ENCODE data around the gene SGCG. TPM values are rescaled to one million over a fixed set of nuclear protein-coding genes. Genes with fewer than 3 reads are reported as not detected.

SGCG gene
- total RNA-seq, 1 donor from 2014 or later, result not detected

DNA sequence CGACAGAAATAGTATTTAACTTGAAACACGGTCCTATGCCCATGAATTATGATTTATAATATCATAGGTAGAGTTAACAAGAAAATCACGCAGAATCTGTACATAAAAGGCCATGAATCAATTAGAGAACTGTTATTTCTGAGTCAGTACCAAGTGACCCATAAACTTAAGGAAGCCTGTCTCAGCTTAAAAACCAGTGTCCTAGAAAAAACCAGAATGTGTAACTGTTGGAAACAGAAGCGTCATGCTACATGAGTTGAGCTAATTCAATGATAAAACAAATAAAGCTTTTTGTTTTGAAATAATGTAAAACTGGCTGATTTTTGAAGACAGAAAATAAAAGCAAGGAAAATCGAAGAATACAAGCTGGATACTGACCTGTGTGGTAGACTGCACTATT is 34.8 kb upstream of the SGCG start:
- Histone ChIP-seq H3K27ac (no peak overlapping the region), H3K27me3 (no peaks in the 10 kb centered on the region), H3K4me1 (no peaks in the 10 kb centered on the region), H3K4me3 (no peak overlapping the region), H3K36me3 (no peaks in the 10 kb centered on the region), H3K9me3 (no peaks in the 10 kb centered on the region)
- no peak for DNase-seq (ENCODE audit: extremely low spot score in 2 of 2)
- intact Hi-C loops (cut with DNase I), result no loop called here
- TF ChIP-seq CTCF (IDR thresholded peaks at IDR 0.05), result no peak
- TF ChIP-seq POLR2AphosphoS5 (IDR thresholded peaks at IDR 0.05; ENCODE audit: insufficient read depth in 1 of 2, low read depth in 1 of 2), result no peak
- TF ChIP-seq POLR2A (IDR thresholded peaks at IDR 0.05), result no peak

GRCh38 chr13:23146811-23147625 is 33.8 kb upstream of the SGCG start:
- intact Hi-C loops (cut with DNase I), result no loop called here
- Histone ChIP-seq H3K36me3 (no peaks in the 10 kb centered on the region), H3K9me3 (no peaks in the 10 kb centered on the region), H3K27me3 (no peaks in the 10 kb centered on the region), H3K4me1 (no peaks in the 10 kb centered on the region), H3K27ac (no peak overlapping the region), H3K4me3 (no peak overlapping the region)
- no peak for TF ChIP-seq CTCF (IDR thresholded peaks at IDR 0.05)
- no peak for TF ChIP-seq POLR2A (IDR thresholded peaks at IDR 0.05)
- TF ChIP-seq POLR2AphosphoS5 (IDR thresholded peaks at IDR 0.05; ENCODE audit: insufficient read depth in 1 of 2, low read depth in 1 of 2), result no peak
- DNase-seq (ENCODE audit: extremely low spot score in 2 of 2), result no peak

GRCh38 chr13:23147827-23148226 is 33.0 kb upstream of the SGCG start:
- H3K4me3 ChIP-seq, result no peak overlapping the region
- no peaks in the 10 kb centered on the region for H3K36me3 ChIP-seq
- TF ChIP-seq CTCF (IDR thresholded peaks at IDR 0.05) (no peak), POLR2A (IDR thresholded peaks at IDR 0.05) (no peak), POLR2AphosphoS5 (IDR thresholded peaks at IDR 0.05; ENCODE audit: insufficient read depth in 1 of 2, low read depth in 1 of 2) (no peak)
- no peak overlapping the region for H3K27ac ChIP-seq
- no peaks in the 10 kb centered on the region for H3K4me1 ChIP-seq
- H3K9me3 ChIP-seq, result no peaks in the 10 kb centered on the region
- intact Hi-C loops (cut with DNase I), result no loop called here
- DNase-seq (ENCODE audit: extremely low spot score in 2 of 2), result no peak
- no peaks in the 10 kb centered on the region for H3K27me3 ChIP-seq

DNA sequence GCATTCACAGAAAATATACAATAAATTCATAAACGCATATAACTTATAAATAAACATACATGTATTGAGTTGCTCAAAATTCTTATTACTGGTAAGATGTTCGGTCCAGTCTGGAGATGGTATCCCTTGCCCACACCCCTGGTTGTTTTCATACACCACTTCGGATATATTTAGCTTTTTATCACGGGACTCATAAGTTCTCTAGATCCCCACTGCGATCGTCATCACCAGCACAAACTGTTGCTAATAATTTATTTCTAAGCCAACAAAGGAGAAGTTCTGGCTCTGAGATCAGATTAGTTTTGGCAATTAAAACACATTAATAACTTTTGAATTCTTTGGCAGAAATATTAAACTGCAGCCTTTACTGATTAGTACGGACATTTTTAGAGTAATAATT is 23.0 kb upstream of the SGCG start:
- H3K27me3 ChIP-seq, result no peaks in the 10 kb centered on the region
- H3K4me3 ChIP-seq, result no peak overlapping the region
- no peaks in the 10 kb centered on the region for H3K36me3 ChIP-seq
- no peaks in the 10 kb centered on the region for H3K9me3 ChIP-seq
- peaks cover 8% of the 10 kb centered on the region for H3K4me1 ChIP-seq
- intact Hi-C loops (cut with DNase I), result no loop called here
- TF ChIP-seq POLR2A (IDR thresholded peaks at IDR 0.05) (no peak), POLR2AphosphoS5 (IDR thresholded peaks at IDR 0.05; ENCODE audit: insufficient read depth in 1 of 2, low read depth in 1 of 2) (no peak), CTCF (IDR thresholded peaks at IDR 0.05) (no peak)
- no peak overlapping the region for H3K27ac ChIP-seq
- no peak for DNase-seq (ENCODE audit: extremely low spot score in 2 of 2)

DNA sequence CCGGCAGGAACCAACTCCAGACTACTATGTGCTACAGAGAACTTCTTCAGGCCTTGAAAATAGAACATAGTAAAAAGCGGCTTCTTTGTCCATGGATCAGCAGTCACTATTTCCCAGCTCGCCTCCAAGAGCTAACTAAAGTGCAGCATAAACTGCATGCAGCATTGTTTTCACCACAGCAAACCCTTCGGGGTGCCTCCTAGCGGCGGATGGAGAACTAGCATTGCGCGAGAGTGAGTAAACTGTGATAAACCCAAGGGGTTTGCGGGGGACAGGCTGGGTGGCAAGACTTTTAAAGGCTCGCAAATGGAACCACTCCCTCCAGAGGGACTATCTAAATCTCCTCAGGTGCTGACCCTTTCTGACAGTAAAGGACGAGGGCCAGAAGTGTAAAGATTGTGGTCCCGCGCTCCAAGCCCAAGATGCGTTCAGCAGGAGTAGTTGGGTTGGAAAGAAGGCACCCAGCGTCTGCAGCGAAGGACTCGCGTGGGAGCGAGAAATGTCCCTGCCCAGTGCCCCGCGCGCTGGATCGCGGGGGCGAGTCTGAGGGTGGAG is 21.5 kb upstream of the SGCG start:
- no peaks in the 10 kb centered on the region for H3K36me3 ChIP-seq
- TF ChIP-seq CTCF (IDR thresholded peaks at IDR 0.05), result peak in 1 of 3 experiments; percentile 19
- TF ChIP-seq POLR2A (IDR thresholded peaks at IDR 0.05), result no peak
- H3K4me1 ChIP-seq, result peaks cover 8% of the 10 kb centered on the region
- peak overlapping the region; percentile 25 to 44 for H3K4me3 ChIP-seq
- no peak for DNase-seq (ENCODE audit: extremely low spot score in 2 of 2)
- intact Hi-C loops (cut with DNase I), result no loop called here
- no peak overlapping the region for H3K27ac ChIP-seq
- no peaks in the 10 kb centered on the region for H3K9me3 ChIP-seq
- H3K27me3 ChIP-seq, result no peaks in the 10 kb centered on the region

All from vagina (tissue), 2 donors.